Fibroblast of lung (primary cell): ENCODE data around the gene TENT5C.

ENCODE experiments used
- EZH2 ChIP-seq: IDR thresholded peaks from 2 replicates; pipeline ENCODE4 v1.5.1; 2012; ENCODE audit warnings: low read length, control low read depth, mild to moderate bottlenecking; ENCODE audit errors: missing control alignments
- TF ChIP-seq, protein P1 (sequence below), 2 donors: IDR thresholded peaks in 1 of 2; conservative IDR thresholded peaks in 1 of 2; 1 replicate in 1 of 2; 2 replicates in 1 of 2; pipeline ENCODE4 v1.5.1; 2011 to 2012; ENCODE audit warnings: low read length in 2 of 2, control low read depth in 1 of 2, inconsistent platforms in 1 of 2, low read depth in 1 of 2, mild to moderate bottlenecking in 1 of 2

DNA sequence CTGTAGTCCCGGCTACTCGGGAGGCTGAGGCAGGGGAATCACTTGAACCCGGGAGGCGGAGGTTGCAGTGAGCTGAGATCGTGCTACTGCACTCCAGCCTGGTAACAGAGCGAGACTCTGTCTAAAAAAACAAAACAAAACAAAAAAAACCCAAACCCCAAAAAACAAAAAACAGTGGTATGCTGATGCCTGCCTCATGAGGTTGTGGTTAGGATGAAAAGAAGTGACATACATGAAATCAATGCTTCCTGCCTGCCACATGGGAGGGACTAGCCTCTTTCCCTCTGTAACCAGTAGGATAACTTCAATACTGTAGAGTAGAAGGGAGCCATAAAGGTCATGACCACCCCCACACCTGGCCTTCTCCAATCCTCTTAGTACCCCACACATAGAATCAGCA, 55.2 kb downstream of the TENT5C start:
- TF ChIP-seq, protein P1, sequence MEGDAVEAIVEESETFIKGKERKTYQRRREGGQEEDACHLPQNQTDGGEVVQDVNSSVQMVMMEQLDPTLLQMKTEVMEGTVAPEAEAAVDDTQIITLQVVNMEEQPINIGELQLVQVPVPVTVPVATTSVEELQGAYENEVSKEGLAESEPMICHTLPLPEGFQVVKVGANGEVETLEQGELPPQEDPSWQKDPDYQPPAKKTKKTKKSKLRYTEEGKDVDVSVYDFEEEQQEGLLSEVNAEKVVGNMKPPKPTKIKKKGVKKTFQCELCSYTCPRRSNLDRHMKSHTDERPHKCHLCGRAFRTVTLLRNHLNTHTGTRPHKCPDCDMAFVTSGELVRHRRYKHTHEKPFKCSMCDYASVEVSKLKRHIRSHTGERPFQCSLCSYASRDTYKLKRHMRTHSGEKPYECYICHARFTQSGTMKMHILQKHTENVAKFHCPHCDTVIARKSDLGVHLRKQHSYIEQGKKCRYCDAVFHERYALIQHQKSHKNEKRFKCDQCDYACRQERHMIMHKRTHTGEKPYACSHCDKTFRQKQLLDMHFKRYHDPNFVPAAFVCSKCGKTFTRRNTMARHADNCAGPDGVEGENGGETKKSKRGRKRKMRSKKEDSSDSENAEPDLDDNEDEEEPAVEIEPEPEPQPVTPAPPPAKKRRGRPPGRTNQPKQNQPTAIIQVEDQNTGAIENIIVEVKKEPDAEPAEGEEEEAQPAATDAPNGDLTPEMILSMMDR (conservative IDR thresholded peaks at IDR 0.05 in 1 of 2, IDR thresholded peaks at IDR 0.05 in 1 of 2; ENCODE audit: low read depth in 1 of 2, low read length in 2 of 2): no peak
- TF ChIP-seq EZH2: no peak
